NCI-H128 (cell line): ENCODE data around the gene TRIM54.
"Not testable (repeated sequence)": the region's sequence is repeated elsewhere in the genome, so short reads cannot be mapped to it uniquely, and the experiment has no call there.

Experiments used
- DNase-seq: peaks from one replicate; lab custom pipeline; 2025; ENCODE audit not compliant: unreplicated experiment; lab: John Stamatoyannopoulos, UW

Gene TRIM54

DNA sequence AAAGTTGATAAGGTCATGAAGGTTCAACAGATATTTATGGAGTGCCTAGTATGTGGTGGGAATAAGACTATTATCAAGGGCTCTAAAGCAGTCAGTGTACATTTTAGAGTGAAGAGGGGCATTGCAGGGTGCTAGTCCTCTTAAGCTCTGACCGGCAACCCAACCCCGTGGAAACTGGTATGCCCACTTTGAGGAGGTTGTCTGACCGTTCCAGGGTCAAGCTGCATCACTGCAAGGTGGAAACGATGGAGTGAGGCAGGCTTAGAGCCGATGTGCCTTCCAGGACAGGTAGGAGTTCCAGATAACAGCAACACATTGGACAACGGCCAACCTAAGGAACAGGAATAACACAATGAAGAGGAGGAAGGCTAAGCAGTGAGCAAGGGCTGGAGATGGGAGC, 27.4 kb downstream of the TRIM54 start:
- DNase-seq: no peak

DNA sequence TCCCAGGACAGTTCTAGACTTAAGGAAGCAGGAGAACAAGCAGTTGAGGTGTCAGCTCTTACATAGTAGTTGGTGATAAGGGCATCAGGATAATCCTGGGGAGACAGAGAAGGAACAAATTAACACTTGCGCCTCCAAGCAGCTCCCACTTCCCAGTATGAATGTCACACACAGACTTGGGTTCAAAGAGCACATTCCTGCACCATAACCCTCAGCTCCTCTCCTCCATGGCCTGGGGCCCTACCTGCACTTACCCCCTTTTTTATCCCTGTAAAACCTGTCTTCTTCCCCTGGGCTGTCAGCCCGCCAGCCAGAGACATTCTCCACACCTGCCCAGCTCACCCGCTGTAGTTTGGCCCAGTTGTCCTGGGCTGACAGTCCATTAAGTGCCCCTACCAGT, 29.9 kb downstream of the TRIM54 start:
- DNase-seq: no peak

DNA sequence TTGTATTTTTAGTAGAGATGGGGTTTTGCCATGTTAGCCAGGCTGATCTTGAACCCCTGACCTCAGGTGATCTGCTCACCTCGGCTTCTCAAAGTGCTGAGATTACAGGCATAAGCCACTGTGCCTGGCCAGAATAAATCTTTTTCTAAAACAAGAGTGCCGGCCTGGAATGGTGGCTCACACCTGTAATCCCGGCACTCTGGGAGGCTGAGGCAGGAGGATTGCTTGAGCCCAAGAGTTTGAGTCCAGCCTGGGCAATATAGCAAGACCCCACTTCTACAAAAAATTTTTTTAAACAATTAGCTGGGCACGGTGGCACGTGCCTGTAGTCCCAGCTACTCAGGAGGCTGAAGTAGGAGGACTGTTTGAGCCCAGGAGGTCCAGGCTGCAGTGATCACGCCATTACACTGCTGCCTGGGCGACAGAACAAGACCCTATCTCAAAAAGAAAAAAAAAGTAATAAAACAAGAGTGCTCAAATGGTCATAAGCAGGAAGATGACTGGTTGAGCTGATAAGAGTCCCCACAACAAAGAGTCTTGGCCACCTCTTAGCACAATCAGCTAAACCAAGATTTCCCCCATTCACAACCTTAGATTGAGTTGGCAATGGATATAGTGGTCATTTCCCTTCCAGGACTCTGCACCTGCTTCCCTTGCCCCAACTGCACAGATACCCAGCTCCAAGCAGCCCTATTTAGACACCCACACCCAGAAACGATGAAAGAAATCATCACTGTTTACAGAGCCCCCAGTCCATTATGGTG, 31.8 kb downstream of the TRIM54 start:
- DNase-seq: no peak

GRCh38 chr2:27314709-27315108, 32.5 kb downstream of the TRIM54 start:
- no peak for DNase-seq

- DNase-seq: no peak
These were observed 32.9 kb downstream of the TRIM54 start for GRCh38 chr2:27315122-27315521.

DNA sequence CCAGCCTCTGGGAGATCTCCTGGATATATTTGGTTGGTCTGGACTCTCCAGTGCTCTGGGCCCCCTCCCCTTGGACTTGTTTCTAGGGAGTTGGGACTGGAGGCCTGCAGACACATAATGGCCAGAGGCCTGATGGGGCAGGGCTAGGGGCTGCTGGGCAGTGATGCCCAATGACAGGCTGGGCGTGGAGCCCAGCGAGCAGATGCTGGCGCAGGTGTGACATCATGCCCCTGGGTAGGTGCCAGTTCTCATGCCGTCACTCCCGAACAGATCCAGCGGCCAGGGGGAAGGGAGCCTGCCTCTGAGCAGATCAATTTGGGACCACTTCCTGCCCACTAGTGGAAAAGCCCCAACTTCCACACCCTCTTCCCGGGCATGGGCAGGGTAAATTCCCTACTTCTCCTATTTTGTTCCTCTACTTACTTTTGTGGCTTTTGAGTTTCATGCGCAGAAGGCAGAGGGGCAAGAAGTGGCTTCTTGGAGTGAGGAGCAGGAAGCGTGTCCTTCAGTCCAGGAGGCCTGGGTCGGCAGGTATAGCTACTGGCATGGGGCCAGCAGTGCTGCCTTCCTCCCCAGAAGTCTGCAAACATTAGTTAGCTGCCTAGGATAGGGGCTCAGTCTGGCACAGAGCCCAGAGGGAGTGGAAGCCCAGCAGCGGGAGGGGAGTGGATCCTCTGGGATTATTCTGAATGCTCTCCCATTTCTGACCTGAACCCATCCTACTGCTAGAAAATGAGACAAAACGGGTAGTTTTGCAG, 34.6 kb downstream of the TRIM54 start:
- DNase-seq: no peak

- DNase-seq: not testable (repeated sequence)
These were observed 37.6 kb downstream of the TRIM54 start for GRCh38 chr2:27319839-27320238.

- DNase-seq: no peak
These were observed 38.8 kb downstream of the TRIM54 start for GRCh38 chr2:27320958-27321543.

DNA sequence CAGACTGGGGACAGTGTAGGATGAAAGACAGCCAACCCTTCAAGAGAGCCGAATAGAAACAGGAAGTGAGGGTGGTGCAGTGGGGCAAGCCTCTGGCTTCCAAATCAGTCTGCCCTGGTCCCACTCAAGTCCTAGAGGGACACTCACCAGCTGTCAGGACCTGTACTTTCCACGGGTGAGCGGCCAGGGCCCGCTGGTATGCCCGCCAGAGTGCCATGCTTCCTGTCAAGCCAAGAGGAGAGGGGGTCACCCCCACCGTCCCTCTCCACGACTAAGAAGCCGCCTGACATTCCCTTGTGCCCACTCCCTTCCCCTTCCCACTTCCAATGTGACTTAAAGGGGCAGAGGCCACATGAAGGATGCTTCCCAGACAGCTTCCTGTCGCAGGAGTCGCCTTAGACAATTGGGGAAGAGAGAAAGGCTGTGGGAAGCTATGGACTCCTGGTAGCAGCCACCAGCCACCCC, 40.1 kb downstream of the TRIM54 start:
- no peak for DNase-seq

- peak; percentile 60 for DNase-seq
These were observed 40.8 kb downstream of the TRIM54 start, which contains the start of gene MPV17 for GRCh38 chr2:27322766-27323595. Gene MPV17, minus strand, starts transcription at chr2:27323097. Its CDS starts 580 bp downstream, at chr2:27322517.

DNA sequence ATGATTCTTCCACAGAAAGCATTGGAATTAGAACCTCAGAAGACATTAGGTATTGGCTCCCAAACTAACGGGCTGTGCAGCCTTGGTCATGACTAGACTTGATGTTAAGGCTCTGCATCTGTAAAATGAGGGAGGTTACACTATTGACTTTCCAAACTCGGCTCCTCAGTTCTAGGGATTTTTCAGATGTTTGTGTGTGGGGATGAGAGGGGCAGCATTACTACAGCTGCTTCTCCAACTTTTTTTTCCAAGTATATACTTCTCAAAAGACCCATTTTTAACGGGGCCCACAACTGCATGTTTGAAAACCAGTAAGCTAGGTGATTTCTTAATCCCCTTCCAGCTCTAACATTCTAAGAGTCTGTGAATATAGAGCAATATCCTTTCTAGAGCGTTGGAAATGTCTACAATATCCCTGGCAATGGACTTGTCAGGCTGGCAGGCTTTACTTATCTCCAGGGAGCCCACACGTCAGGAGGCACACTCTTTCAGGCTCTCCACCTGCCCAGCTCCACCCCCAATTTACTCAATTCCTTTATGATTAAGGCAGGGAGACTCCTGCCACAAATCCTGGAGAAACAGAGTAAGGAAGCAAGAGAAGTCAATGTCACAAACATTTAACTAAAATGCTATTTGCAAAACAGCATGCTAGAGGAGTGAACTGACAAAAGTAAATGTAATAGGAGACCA, 41.5 kb downstream of the TRIM54 start:
- DNase-seq: no peak

DNA sequence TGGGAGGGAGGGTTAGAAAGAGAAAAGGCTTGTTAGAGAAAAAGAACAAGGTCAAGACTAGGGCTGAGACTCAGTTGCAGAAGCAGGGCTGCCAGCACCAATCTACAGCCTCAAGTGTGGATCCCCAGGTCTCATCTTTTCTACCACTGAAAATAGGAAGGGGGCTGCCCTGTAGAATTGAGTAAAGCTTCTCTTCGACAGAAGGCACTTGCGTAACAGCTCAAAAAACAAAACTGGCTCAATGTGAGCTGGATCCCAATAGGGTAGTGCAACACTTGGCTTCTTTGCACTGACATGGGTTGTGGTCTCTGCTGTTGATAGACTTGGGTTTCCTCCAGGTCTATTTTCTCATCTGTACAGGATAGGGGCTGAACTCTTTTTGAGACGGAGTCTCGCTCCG, 42.5 kb downstream of the TRIM54 start:
- DNase-seq: no peak

- DNase-seq: no peak
These were observed 53.1 kb downstream of the TRIM54 start for GRCh38 chr2:27335311-27335710.

- DNase-seq: no peak
These were observed 53.9 kb downstream of the TRIM54 start for GRCh38 chr2:27336173-27336572.

DNA sequence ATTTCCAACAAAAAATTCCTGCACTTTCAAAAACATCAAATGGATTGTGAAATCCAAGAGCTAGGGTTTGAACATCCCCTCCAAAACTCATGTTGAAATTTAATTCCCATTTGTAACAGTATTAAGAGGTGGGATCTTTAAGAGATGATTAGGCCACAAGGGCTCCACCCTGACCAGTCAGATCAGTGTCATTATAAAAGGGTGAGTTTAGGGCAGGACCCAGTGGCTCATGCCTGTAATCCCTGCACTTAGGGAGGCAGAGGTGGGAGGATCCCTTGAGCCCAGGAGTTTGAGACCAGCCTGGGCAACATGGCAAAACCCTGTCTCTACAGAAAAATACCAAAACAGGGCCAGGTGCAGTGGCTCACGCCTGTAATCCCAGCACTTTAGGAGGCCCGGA, 65.4 kb downstream of the TRIM54 start:
- no peak for DNase-seq

DNA sequence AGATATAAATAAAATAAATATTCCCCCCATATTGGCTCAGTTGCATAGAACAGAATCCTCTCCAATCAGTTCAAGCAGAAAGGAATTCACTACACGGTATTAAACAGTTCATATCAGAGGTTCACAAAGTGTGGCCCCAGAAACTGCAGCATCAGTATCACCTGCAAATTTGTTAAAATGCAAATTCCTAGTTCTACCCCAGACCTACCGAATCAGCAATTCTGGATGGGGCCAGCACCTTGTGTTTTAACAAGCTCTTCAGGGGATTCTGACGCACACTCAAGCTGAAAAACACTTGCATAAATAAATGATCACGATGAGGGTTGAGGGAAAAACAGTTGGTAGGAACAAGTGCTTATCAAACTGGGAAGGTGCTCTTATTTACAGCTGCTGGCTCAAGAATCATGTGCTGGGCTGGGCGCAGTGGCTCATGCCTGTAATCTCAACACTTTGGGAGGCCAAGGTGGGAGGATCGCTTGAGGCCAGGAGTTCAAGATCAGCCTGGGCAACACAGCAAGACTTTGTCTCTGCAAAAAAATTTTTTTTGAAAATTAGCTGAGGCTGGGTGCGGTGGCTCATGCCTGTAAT, 68.0 kb downstream of the TRIM54 start:
- DNase-seq: no peak

GRCh38 chr2:27351802-27352598, 69.8 kb downstream of the TRIM54 start:
- DNase-seq: no peak

DNA sequence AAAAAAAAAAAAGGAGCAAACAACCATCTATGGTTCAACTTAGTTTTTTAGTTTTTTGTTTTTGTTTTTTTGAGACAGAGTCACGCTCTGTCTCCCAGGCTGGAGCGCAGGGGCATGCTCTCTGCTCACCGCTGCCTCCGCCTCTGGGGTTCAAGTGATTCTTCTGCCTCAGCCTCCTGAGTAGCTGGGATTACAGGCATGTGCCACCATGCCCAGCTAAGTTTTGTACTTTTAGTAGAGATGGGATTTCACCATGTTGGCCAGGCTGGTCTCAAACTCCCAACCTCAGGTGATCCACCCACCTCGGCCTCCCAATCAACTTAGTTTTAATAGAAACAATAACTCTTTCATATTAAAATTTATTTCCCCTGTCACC, 71.1 kb downstream of the TRIM54 start:
- not testable (repeated sequence) for DNase-seq
